EL (cell line): ENCODE measurements around the gene MCRIP1.

Source experiments
- DNase-seq: peaks from one replicate; pipeline ENCODE4 v3.0.0-alpha.2; 2016

The MCRIP1 gene

DNA sequence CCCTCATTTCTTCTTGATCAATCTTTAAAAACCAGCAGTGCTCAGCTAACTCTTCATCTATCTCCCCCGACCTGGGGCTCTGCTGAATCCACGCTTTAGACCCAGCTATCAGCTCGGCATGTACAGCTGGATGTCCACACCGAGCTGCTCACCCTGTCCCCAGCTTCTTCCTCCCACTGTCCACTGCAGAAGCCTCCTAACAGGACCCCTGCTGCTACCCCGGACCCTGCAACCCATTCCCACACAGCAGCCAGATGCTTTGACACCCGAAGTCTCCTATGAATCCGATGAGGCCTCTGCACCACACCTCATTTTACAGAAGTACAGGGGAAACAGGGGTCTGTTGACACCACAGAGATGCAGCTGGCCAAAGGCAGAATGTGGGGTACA, 15.3 kb downstream of the MCRIP1 start:
- no peak for DNase-seq

DNA sequence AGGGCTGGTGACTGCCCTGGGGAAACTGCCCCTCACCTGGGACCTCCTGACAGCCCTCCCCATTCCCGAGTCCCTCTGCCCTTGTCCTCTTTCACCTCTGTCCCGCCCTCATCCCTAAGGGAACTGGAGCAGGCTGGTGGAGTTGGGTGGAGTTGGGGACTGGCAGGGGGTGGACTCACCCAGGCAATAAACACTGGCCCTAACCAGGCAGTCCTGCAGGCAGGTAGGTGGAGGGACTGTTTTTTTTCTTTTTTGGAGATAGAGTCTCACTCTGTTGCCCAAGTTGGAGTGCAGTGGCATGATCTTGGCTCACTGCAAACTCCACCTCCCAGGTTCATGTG, 17.5 kb downstream of the MCRIP1 start:
- DNase-seq, result no peak

DNA sequence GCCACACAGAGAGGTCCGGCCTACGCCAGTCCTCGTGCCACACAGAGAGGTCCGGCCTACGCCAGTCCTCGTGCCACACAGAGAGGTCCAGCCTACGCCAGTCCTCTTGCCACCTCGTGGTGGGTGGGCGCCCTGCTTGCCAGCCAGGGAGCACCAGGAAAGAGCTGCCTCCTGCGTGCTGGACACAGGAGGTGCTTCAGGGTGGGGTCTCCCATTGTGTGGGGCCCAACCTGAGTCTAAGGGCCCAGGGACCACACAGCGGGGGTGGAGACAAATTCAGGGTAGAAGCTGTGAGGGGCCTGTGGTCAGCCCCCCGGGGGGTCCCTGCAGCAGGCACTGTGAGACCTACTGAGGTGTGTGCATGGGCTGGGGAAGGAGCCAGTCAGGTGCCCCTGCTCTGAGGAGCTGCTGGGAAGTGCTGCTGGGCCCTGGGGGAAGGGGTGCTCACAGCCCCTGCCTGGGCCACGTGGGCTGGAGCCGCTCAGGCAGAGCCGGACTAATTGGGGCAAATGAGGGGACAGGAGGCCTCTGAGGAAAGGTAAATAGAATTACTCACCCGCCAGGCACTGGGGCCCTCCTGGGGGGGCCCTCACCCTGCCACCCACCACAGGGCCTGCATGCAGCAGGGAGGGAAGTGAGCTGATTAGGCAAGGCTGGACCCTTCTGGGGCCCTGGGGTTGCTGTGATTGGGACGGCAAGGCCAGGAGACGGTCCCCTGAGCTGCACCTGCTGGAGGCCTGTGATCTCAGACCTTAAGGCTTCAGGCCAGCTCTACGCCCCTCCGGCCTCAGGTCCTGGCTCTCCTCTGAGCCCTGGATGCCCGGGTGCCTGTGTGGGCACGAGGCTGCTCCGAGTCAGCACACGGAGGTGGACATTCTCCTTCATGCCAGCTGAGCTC, 18.1 kb downstream of the MCRIP1 start:
- DNase-seq, result no peak

DNA sequence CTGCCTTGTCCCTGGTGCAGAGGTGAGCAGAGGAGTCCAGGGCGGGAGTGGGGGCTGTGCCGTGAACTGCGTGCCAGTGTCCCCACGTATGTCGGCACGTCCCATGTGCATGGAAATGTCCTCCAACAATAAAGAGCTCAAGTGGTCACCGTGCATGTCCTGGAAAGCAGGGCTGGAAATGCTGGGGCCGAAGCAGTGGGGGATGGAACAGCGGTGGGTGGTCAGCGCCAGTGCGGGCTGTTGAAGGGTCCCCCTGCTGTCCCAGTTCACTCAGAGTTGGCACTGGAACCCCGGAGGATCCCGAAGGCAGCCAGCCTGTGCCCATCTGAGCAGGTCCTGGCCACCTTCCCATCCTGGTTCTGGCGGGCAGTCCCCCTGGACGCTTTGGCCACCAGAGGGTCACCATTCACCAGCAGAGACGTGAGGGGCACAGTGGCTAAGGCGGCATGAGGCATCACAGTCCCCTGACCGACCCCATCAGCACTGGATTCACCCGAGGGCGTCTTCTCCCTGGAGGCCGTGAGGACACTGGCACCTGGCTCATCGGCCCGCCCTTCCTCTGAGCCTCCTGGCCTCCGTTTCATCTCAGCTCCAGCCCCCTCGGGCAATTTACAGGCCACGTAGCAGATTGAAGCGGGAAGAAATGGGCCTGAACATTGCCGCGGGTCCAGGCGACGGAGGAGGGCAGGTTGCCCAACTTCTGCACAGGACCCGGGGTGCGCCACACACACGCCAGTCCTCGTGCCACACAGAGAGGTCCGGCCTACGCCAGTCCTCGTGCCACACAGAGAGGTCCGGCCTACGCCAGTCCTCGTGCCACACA, 19.0 kb downstream of the MCRIP1 start:
- DNase-seq, result no peak

DNA sequence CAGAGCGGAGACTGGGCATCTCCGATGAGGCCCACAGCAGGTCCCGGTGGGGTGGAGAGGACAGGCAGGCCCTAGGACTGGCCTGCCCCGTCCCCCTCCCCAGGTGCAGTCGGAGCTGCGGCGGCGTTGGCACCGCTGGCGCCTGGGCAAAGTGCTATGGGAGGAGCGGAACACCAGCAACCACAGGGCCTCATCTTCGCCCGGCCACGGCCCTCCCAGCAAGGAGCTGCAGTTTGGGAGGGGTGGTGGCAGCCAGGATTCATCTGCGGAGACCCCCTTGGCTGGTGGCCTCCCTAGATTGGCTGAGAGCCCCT, 19.8 kb downstream of the MCRIP1 start:
- DNase-seq, result no peak

DNA sequence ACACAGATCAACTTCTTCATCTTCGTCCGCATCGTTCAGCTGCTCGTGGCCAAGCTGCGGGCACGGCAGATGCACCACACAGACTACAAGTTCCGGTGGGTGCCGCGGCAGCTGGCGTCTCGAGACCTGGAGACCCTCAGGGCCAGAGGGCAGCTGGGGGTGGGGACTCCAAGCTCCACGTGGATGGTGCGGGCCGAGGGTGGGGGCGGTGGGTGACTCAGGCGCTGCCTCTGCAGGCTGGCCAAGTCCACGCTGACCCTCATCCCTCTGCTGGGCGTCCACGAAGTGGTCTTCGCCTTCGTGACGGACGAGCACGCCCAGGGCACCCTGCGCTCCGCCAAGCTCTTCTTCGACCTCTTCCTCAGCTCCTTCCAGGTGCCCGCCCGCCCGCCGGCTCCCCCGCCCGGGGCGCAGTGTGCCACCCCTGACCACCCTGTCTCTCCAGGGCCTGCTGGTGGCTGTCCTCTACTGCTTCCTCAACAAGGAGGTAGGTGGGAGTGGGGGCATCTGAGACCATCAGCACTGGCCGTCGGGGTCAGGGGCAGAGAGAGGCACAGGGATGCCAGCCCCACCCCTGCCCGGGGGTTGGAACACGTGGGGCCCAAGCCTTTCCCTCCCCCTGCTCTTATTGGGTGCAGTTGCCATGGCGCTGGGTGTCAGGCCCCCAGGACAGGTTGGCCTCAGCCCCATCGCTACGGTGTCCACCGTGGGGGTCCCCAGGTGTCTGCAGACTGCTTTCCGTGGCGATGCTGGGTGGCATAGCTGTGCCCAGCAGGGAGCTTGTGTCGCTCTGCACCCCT, 20.3 kb downstream of the MCRIP1 start:
- DNase-seq, result no peak

DNA sequence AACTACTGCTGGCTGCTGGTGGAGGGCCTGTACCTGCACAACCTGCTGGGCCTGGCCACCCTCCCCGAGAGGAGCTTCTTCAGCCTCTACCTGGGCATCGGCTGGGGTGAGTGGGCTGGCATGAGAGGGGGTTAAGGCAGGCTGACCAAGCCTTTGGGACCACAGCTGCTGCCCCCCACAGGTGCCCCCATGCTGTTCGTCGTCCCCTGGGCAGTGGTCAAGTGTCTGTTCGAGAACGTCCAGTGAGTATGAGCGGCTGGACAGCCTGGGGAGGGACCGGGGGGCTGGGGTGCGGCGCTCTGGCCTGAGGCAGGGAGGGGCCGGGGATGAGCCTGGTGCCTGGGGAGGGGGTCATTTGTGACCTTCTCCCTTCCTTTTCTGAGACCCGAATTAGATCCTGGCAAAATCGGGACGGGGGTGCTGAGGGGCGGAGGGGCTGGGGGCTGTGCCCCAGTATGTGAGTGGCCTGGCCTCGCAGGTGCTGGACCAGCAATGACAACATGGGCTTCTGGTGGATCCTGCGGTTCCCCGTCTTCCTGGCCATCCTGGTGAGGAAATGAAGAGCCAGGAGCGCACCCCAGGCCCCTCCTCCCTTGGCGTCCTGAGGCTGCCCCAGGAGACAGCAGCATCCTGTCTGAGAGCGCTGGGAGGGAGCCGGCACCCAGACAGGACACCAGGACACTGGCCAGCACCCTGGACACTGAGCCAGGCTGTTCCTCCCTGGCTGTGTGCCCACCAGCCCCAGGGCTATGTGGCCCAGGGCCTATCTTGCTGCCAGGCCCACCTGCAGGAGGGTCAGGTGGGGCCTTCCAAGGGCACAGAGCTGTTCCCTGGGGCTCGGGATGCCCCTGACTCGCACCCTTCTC, 21.2 kb downstream of the MCRIP1 start:
- DNase-seq, result no peak

DNA sequence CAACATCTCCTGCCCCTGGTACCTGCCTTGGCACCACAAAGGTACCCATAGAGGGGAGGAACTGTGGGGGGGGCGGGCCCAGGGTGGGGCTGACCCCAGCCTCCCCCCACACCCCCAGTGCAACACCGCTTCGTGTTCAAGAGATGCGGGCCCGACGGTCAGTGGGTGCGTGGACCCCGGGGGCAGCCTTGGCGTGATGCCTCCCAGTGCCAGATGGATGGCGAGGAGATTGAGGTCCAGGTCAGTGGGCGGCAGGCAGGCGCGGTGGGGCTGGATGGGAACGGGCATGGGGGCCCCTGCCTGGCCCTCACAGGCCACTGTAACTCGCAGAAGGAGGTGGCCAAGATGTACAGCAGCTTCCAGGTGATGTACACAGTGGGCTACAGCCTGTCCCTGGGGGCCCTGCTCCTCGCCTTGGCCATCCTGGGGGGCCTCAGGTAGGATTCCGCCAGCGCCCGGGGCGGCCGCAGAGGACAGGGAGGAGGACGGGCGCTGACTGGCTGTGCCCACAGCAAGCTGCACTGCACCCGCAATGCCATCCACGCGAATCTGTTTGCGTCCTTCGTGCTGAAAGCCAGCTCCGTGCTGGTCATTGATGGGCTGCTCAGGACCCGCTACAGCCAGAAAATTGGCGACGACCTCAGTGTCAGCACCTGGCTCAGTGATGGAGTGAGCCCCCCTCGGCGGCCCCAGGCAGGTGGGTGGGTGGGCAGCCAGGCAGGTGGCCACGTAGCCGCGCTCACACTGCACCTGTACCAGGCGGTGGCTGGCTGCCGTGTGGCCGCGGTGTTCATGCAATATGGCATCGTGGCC, 22.0 kb downstream of the MCRIP1 start:
- no peak for DNase-seq

DNA sequence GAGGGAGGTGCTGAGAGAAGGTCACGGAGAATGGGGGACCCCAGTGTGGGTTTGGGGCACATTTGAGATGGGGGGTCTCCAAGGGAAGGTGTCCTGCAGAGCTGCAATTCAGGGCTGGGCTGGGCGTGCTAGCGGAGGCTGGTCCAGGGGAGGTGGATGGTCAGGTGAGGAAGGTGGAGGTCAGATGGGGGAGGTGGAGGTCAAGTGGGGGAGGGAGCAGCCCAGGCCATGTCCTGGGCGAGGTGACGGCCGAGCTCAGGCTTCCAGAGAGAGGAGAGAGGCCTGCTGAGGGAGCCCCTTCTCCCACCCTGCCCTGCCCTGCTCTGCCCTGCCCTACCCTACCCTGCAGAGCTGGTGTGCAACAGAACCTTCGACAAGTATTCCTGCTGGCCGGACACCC, 22.6 kb downstream of the MCRIP1 start:
- no peak for DNase-seq

DNA sequence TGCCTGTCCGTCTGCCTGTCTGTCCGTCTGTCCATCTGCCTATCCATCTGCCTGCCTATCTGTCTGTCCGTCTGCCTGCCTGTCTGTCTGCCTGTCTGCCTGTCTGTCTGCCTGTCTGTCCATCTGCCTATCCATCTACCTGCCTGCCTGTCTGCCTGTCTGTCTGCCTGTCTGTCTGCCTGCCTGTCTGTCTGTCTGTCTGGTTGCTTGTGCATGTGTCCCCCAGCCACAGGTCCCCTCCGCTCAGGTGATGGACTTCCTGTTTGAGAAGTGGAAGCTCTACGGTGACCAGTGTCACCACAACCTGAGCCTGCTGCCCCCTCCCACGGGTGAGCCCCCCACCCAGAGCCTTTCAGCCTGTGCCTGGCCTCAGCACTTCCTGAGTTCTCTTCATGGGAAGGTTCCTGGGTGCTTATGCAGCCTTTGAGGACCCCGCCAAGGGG, 23.5 kb downstream of the MCRIP1 start:
- DNase-seq, result no peak

DNA sequence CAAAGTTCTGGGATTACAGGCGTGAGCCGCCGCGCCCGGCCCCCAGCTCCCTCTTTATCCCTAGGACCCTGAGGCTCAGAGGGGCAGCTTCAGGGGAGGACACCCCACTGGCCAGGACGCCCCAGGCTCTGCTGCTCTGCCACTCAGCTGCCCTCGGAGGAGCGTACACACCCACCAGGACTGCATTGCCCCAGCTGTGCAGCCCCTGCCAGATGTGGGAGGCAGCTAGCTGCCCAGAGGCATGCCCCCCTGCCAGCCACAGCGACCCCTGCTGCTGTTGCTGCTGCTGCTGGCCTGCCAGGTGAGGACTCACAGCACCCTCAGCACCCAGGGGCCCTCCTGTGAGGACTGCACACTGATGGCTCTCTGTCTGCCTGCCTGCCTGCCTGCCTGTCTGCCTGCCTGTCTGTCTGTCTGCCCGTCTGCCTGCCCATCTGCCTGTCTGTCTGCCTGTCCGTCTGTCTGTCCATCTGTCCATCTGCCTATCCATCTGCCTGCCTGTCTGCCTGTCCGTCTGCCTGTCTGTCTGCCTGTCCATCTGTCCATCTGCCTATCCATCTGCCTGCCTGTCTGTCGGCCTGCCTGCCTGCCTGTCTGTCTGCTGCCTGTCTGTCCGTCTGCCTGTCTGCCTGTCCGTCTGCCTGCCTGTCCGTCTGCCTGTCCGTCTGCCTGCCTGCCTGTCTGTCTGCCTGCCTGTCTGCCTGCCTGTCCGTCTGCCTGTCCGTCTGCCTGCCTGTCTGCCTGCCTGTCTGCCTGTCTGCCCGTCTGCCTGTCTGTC, 24.1 kb downstream of the MCRIP1 start:
- no peak for DNase-seq

DNA sequence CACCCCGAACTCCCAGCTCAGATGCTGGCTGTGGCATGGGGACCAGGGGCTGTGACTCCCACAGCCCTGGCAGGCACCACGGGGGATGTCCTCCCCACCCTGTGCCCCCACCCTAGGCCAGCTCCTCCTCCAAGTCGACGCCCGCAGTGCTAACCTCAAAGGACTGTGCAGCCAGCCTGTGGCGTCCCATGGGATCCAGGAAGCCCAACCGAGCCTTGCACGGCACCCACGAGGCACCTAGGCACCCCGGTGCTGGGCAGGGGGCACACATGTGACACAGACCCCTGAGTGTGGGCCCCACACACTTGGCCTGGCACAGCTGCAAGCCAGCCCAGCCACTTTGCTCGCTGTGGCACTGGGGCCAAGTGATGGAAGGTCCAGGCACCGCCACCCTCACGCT, 25.3 kb downstream of the MCRIP1 start:
- no peak for DNase-seq

DNA sequence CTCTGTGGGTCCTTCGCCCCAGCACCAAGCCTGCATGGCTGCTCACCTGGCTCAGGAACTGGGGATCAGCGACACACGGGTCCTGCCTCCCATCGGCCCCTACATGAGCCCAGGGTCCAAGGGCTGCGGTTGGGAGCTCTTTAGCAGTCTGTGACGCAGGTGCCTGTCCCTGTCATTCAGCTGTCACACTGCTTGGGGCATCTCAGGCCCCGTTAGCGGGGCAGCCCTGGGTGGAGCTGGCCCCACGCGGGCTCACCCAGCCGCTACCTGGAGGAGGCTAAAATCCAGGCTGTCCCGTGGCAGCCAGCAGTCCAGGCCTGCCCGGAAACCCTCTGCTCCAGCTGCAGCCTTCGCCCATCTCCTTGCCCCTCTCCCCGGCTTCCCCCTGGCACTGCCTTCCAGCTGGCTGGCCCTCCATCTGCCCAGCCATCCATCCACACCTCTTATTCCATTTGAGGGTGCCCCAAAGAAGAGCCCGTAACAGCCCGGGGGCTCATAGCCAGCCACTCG, 25.8 kb downstream of the MCRIP1 start:
- no peak for DNase-seq

DNA sequence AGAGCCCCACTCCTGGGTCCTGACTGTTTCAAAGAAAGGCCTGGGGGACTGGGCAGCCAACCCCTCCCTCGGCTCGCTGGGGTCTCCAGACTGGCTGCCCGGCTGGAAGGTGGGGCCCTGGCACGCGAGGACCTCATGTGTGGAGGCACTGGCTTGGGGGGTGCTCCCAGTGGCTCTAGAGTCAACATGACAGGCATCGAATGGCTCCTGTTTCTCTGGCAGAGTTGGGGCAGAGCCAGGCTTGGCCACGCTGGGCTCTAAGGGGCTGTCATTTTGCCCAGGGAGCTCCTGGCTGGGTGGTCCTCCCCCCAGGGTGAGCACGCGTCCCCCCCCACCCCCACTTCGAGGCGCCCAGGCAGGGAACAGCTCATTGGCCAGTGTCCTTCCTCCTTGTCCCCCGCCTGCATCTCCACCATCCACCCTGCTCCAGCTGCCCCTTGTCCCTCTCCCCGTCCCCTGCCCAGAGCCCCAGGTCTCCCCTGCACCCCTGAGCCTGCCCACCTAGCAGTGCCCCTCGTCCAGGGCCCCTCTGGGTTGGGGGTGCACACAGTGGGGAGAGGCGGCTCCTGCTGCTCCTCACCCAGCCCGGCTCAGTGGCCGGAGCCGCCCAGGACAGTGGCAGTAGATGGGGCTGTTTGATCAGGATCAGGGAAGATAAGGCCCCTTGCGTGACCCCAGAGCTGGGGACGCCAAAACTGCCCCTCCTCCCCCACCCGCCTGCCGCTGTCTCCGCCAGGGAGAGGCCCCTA, 26.5 kb downstream of the MCRIP1 start:
- no peak for DNase-seq

DNA sequence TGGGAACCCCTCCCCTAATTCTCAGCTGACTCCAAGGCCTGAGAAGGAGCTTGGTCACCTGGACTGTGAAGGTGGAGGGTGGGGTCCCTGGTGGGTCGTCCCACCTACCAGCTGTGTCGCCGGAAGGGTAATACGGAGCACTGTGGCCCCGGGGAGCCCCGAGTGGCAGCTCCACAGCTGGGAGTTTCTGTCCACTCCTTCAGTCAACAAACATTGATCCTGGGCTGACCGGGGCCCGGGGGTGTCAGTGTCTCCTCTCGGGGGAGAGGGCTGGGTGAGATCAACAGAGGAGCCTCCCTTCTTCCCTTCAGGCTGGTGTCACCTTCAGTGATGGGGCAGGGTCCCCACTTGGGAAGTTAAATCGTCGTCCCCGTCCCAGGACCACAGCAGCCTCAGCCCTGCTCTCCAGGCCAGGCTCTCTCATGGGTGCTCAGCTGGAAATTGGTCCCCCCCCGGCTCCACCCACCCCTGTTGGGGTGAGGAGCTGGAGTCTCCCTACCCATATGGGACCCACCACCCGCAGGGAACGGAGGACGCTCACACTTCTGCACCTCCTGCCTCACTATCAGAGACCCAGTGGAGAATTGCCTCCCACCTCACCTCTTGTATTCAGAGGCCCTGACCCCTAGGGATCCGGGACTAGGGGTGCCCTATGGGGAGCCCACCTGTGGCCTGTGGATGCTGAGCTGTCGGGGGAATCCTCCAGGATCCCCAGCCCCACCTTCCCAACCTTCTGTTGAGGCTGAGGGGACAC, 27.2 kb downstream of the MCRIP1 start:
- DNase-seq, result no peak

DNA sequence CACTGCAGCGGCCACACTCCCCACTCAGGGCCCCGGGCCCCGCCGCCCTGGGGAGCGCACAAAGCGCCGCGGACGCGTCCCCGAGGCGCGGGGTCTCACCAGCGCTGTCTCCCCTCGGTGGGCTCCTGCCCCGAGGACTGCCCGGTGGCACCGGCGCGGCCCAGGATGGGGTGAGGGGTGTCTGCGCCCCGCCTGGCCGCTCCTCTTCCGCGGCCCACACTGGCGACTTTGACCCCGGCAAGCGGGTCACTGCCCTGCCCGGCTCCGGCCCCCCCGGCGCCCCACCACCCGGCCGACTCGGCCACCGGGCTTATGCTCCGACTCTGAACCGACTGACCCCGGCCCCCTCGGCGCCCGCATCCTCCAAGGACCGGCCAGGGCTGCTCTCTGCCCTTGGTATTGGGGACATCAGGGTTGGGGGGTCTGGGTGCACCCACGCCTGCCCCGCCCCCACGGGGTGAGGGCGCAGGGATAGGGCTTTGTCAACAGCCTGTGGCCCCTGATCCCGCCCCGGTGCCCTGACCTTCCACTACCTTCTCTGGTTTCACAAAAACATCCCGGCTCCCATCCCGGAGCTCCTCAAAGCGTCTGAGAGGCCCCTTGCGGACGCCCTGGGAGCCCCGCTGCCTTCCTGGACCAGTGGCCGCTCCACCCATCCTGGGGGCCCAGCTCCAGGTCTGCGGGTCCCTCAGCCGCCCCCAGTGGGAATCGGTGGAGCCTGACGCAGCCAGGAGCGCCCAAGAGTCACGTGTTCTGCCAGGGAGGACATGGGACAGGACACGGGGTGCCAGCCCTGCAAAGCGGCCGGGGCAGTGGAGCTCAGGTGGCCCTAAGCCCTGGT, 28.3 kb downstream of the MCRIP1 start:
- DNase-seq, result no peak

DNA sequence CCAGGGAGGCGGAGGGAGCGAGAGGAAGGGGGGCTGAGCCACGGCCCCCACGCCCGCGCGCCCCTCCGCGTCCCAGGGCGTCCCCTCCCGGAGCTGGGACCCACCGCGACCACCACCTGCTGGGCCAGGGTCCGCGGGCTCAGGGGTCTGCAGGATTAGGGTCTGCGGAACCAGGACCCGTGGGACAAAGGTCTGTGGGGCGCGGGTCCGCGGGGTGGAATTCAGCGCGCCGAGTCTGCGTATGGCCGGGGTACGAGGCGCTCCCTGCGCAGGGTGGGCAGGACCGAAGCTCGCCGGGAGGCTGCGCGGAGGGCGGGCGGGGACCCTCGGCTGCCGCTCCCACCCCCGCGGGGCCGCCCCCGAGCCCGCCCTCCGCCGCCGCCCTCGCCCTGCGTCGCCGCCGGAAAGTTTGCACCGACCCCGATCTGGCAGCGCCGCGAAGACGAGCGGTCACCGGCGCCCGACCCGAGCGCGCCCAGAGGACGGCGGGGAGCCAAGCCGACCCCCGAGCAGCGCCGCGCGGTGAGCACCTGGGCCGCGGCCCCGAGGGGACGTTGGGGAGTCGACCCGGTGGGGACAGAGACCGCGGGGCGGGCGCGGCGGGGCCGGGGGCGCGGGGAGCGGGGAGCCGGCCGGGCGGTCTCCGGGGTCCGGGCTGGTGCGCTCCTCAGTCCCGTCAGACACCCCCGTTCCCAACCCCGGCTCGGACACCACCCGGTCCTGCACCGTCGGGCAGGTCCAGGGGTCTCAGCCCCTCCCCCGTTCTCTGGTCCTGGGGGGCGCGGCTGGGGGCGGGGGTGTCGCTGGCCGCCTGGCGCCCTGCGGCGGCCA, 29.1 kb downstream of the MCRIP1 start, which contains the start of gene GCGR:
GCGR (plus strand) TSS at position 423 of the 831 bp plus-strand sequence. CDS start 4,869 bp downstream, outside the sequence.
- DNase-seq, result no peak
